Neuronal stem cell (in vitro differentiated cells): Measurements from ENCODE around the gene MBTPS1.
A peak's percentile ranks its signal among the peaks of the same experiment; 100 is the strongest.

Source experiments
- DNase-seq: peaks from one replicate; pipeline ENCODE4 v3.0.0-alpha.2; 2013; ENCODE audit warnings: low spot score
- H2AFZ ChIP-seq: one replicate; pipeline ENCODE4 v1.6.1; 2013; ENCODE audit warnings: mild to moderate bottlenecking, low read length, inconsistent platforms
- H2AK5ac ChIP-seq: 2 replicates; pipeline ENCODE4 v1.6.1; 2013; ENCODE audit warnings: low read depth, mild to moderate bottlenecking, inconsistent platforms, low read length, moderate library complexity, mixed read lengths
- H2BK120ac ChIP-seq: 2 replicates; pipeline ENCODE4 v1.6.1; 2013; ENCODE audit warnings: low read depth, mild to moderate bottlenecking, inconsistent platforms, low read length, moderate library complexity, mixed read lengths
- H2BK12ac ChIP-seq: one replicate; pipeline ENCODE4 v1.6.1; 2013; ENCODE audit warnings: low read length, inconsistent platforms
- H2BK15ac ChIP-seq: 2 replicates; pipeline ENCODE4 v1.6.1; 2013; ENCODE audit warnings: mild to moderate bottlenecking, low read length, inconsistent platforms, mixed read lengths
- H2BK5ac ChIP-seq: one replicate; pipeline ENCODE4 v1.6.1; 2013; ENCODE audit warnings: inconsistent platforms, mild to moderate bottlenecking, low read length, moderate library complexity
- H3K14ac ChIP-seq: one replicate; pipeline ENCODE4 v1.6.1; 2013; ENCODE audit warnings: low read length, inconsistent platforms
- H3K18ac ChIP-seq: 2 replicates; pipeline ENCODE4 v1.6.1; 2013; ENCODE audit warnings: low read length, inconsistent platforms
- H3K23ac ChIP-seq: 2 replicates; pipeline ENCODE4 v1.6.1; 2013; ENCODE audit warnings: low read depth, mild to moderate bottlenecking, mixed read lengths, low read length, inconsistent platforms; ENCODE audit not compliant: poor library complexity
- H3K27ac ChIP-seq: replicated peaks from 3 replicates; pipeline ENCODE4 v1.5.1; 2013; ENCODE audit warnings: low read length, inconsistent platforms
- H3K27me3 ChIP-seq, 3 experiments: 2 replicates each; pipeline ENCODE4 v1.6.1; 2013; ENCODE audit warnings: low read length in 3 of 3, mild to moderate bottlenecking in 2 of 3, inconsistent platforms in 1 of 3, low read depth in 1 of 3, mixed read lengths in 1 of 3, moderate library complexity in 1 of 3; ENCODE audit not compliant: control insufficient read depth in 3 of 3, insufficient read depth in 3 of 3
- H3K36me3 ChIP-seq, 2 donors: replicated peaks in 1 of 2; 2 replicates each; pipeline ENCODE4 v1.6.1; 2013; ENCODE audit warnings: low read length in 2 of 2; ENCODE audit not compliant: control insufficient read depth in 2 of 2, insufficient read depth in 2 of 2
- H3K4ac ChIP-seq: 2 replicates; pipeline ENCODE4 v1.6.1; 2013; ENCODE audit warnings: inconsistent platforms, mild to moderate bottlenecking, low read length, moderate library complexity
- H3K4me1 ChIP-seq, 2 donors: 1 replicate in 1 of 2; 2 replicates in 1 of 2; pipeline ENCODE4 v1.6.1; 2013; ENCODE audit warnings: low read length in 2 of 2, low read depth in 1 of 2; ENCODE audit not compliant: control insufficient read depth in 2 of 2, insufficient read depth in 1 of 2
- H3K4me2 ChIP-seq: one replicate; pipeline ENCODE4 v1.6.1; 2013; ENCODE audit warnings: mild to moderate bottlenecking, low read length, inconsistent platforms; ENCODE audit not compliant: insufficient read depth, poor library complexity, severe bottlenecking
- H3K4me3 ChIP-seq, 2 donors: 2 replicates each; pipeline ENCODE4 v1.5.1; 2013; ENCODE audit warnings: low read length in 2 of 2, mild to moderate bottlenecking in 2 of 2, inconsistent platforms in 1 of 2, moderate library complexity in 1 of 2
- H3K79me1 ChIP-seq: one replicate; pipeline ENCODE4 v1.6.1; 2013; ENCODE audit warnings: low read depth, mild to moderate bottlenecking, inconsistent platforms, low read length, moderate library complexity
- H3K9ac ChIP-seq: one replicate; pipeline ENCODE4 v1.6.1; 2013; ENCODE audit warnings: mild to moderate bottlenecking, low read depth, low read length, inconsistent platforms; ENCODE audit not compliant: poor library complexity
- H3K9me3 ChIP-seq, 2 donors: replicated peaks in 1 of 2; 2 replicates each; pipeline versions ENCODE3 to v1.6.1; 2013; ENCODE audit warnings: low read length in 2 of 2, mild to moderate bottlenecking in 2 of 2, inconsistent platforms in 1 of 2, low read depth in 1 of 2, mixed read lengths in 1 of 2, moderate library complexity in 1 of 2; ENCODE audit not compliant: control insufficient read depth in 2 of 2, insufficient read depth in 1 of 2
- H4K8ac ChIP-seq: one replicate; pipeline ENCODE4 v1.6.1; 2013; ENCODE audit warnings: low read depth, mild to moderate bottlenecking, inconsistent platforms, low read length, moderate library complexity
- H4K91ac ChIP-seq: one replicate; pipeline ENCODE4 v1.6.1; 2013; ENCODE audit warnings: low read length, low read depth, mild to moderate bottlenecking, inconsistent platforms; ENCODE audit not compliant: poor library complexity
- WGBS, 2 donors: extraction: QIAGEN DNeasy Blood & Tissue Kit; methylation state at CpG; one replicate each; pipeline ENCODE4 v1.1.7; 2013; ENCODE audit warnings: missing lambda C conversion rate in 2 of 2, mixed read lengths in 1 of 2; ENCODE audit not compliant: insufficient read length in 2 of 2, insufficient replicate concordance in 1 of 2; ENCODE audit errors: extremely low coverage in 2 of 2; 5-methylcytosine and 5-hydroxymethylcytosine counted together

Gene MBTPS1

DNA sequence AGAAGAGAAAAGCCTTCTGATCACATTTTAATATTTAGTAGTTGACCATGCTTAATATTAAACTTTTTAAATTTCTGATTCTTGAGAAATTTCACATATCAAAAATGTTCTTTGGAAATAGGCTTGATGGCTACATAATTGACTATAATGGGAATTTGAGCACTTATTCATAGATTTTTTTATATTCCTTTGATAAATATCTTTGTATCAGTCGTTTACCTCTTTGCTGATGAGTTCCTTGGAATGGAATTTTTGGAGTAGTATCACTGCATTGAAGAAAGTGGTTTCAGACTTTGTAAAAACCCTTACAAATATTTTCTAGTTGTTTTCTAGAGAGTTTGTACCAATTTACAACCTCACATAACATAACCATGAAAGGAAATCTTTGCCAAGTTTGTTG, 43.1 kb upstream of the MBTPS1 start:
- no peaks in the 10 kb centered on the region for H3K36me3 ChIP-seq
- WGBS, 2 donors: no CpG with 5 or more reads among the region's 1 CpG
- no peak overlapping the region for H2BK12ac ChIP-seq
- no peak overlapping the region for H3K14ac ChIP-seq
- no peak overlapping the region for H3K4me2 ChIP-seq
- H3K9me3 ChIP-seq: no peaks in the 10 kb centered on the region
- H2BK15ac ChIP-seq: no peak overlapping the region
- H4K8ac ChIP-seq: no peak overlapping the region
- H4K91ac ChIP-seq: no peak overlapping the region
- no peak overlapping the region for H2AFZ ChIP-seq
- no peak for DNase-seq
- no peak overlapping the region for H3K9ac ChIP-seq
- peaks cover 0 to 32% (median 0%) of the 10 kb centered on the region in 3 experiments for H3K27me3 ChIP-seq
- H2BK5ac ChIP-seq: no peak overlapping the region
- no peaks in the 10 kb centered on the region for H3K4me1 ChIP-seq
- H2AK5ac ChIP-seq: no peak overlapping the region
- H3K23ac ChIP-seq: no peak overlapping the region
- no peak overlapping the region for H3K27ac ChIP-seq
- no peak overlapping the region for H2BK120ac ChIP-seq
- no peak overlapping the region for H3K4me3 ChIP-seq
- H3K4ac ChIP-seq: no peak overlapping the region
- H3K18ac ChIP-seq: no peak overlapping the region
- no peaks in the 10 kb centered on the region for H3K79me1 ChIP-seq

DNA sequence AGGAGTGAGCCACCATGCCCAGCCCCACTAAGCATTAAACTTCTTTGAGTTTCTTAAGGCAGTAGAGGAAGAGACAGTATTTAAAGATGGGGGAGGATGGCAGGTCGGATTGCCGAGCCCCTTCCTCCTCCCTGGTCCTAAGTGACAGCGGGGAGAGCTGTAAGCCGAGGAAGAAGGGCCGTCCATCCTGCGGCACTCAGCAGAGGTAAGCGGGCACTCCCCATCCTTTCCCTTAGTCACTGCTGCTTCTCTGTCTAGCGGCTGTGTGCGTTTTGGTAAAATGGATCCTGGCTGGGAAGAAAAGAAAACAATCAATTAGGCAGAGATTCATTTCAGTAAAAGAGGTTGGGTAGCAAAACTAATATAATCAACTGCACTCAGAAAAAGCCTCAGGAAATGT, 42.3 kb upstream of the MBTPS1 start:
- H4K8ac ChIP-seq: no peak overlapping the region
- peaks cover 0 to 27% (median 0%) of the 10 kb centered on the region in 3 experiments for H3K27me3 ChIP-seq
- no peaks in the 10 kb centered on the region for H3K36me3 ChIP-seq
- no peaks in the 10 kb centered on the region for H3K4me1 ChIP-seq
- no peak for DNase-seq
- H3K9ac ChIP-seq: no peak overlapping the region
- no peak overlapping the region for H3K23ac ChIP-seq
- no peak overlapping the region for H3K27ac ChIP-seq
- no peak overlapping the region for H2BK15ac ChIP-seq
- no peak overlapping the region for H4K91ac ChIP-seq
- H3K14ac ChIP-seq: no peak overlapping the region
- H2AK5ac ChIP-seq: no peak overlapping the region
- peak overlapping the region; percentile 65 for H2AFZ ChIP-seq
- no peak overlapping the region for H3K4me2 ChIP-seq
- H2BK12ac ChIP-seq: no peak overlapping the region
- H3K4me3 ChIP-seq: no peak overlapping the region
- no peak overlapping the region for H2BK5ac ChIP-seq
- H3K4ac ChIP-seq: no peak overlapping the region
- no peak overlapping the region for H3K18ac ChIP-seq
- no peaks in the 10 kb centered on the region for H3K79me1 ChIP-seq
- no peaks in the 10 kb centered on the region for H3K9me3 ChIP-seq
- no peak overlapping the region for H2BK120ac ChIP-seq
- no CpG with 5 or more reads among the region's 9 CpGs for WGBS, 2 donors

DNA sequence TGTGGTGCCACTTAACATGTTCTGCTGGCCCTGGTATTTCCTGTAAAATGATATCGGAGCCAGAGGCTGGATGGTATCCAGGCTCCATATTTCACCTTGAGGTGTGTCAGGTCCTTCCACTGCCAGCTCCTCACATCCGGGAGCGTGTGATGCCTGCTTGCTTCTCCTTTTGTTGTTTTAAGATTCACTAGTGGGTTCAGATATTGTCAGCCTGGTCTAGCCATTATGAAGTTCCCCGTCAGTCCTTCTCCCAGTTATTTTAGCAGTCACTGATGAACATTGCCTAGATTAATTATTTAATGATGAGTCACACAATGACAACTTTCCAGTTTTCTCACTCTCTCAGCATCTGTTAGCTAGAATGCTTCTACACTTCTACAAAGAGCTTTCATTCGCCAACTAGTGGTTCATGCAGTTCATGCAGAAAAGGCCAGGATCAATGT, 39.6 kb upstream of the MBTPS1 start:
- no peak overlapping the region for H3K14ac ChIP-seq
- H2BK120ac ChIP-seq: no peak overlapping the region
- no peak overlapping the region for H3K18ac ChIP-seq
- no peak overlapping the region for H4K8ac ChIP-seq
- no peaks in the 10 kb centered on the region for H3K9me3 ChIP-seq
- H2BK15ac ChIP-seq: no peak overlapping the region
- H3K4me1 ChIP-seq: no peaks in the 10 kb centered on the region
- no peaks in the 10 kb centered on the region for H3K79me1 ChIP-seq
- no peak overlapping the region for H2AK5ac ChIP-seq
- H2BK5ac ChIP-seq: no peak overlapping the region
- H3K4me2 ChIP-seq: no peak overlapping the region
- no peak overlapping the region for H3K23ac ChIP-seq
- no peak overlapping the region for H3K27ac ChIP-seq
- no peak overlapping the region for H3K4ac ChIP-seq
- no peak overlapping the region for H2BK12ac ChIP-seq
- no peak overlapping the region for H4K91ac ChIP-seq
- no peak overlapping the region for H3K4me3 ChIP-seq
- peaks cover 0 to 34% (median 0%) of the 10 kb centered on the region in 3 experiments for H3K27me3 ChIP-seq
- no peaks in the 10 kb centered on the region for H3K36me3 ChIP-seq
- H2AFZ ChIP-seq: no peak overlapping the region
- DNase-seq: no peak
- WGBS, 2 donors: no CpG with 5 or more reads among the region's 5 CpGs
- H3K9ac ChIP-seq: no peak overlapping the region

DNA sequence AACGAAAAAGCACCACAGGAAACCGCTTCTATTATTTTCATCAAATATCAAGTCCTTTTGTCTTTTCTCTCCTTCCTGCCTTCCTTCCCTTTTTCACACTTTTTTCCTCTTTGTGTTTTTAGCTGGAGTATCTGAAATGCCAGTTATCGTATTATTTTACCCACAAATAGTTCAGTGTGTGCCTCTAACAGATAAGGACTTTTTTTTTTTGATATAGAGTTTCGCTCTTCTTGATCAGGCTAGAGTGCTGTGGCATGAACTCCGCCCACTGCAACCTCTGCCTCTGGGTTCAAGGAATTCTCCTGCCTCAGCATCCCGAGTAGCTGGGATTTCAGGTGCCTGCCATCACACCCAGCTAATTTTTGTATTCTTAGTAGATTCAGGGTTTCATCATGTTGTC, 39.0 kb upstream of the MBTPS1 start:
- no peak overlapping the region for H2AFZ ChIP-seq
- no peak for DNase-seq
- no peak overlapping the region for H2BK5ac ChIP-seq
- no peaks in the 10 kb centered on the region for H3K9me3 ChIP-seq
- H3K23ac ChIP-seq: no peak overlapping the region
- no peak overlapping the region for H2BK15ac ChIP-seq
- no peak overlapping the region for H3K14ac ChIP-seq
- no peak overlapping the region for H2BK12ac ChIP-seq
- H3K4me3 ChIP-seq: no peak overlapping the region
- no peak overlapping the region for H3K4me2 ChIP-seq
- H2BK120ac ChIP-seq: no peak overlapping the region
- WGBS, 2 donors: no CpG with 5 or more reads among the region's 6 CpGs
- no peak overlapping the region for H3K9ac ChIP-seq
- no peaks in the 10 kb centered on the region for H3K36me3 ChIP-seq
- no peak overlapping the region for H3K4ac ChIP-seq
- H4K8ac ChIP-seq: no peak overlapping the region
- H3K18ac ChIP-seq: no peak overlapping the region
- no peak overlapping the region for H3K27ac ChIP-seq
- H4K91ac ChIP-seq: no peak overlapping the region
- no peak overlapping the region for H2AK5ac ChIP-seq
- H3K4me1 ChIP-seq: no peaks in the 10 kb centered on the region
- peaks cover 0 to 36% (median 0%) of the 10 kb centered on the region in 3 experiments for H3K27me3 ChIP-seq
- H3K79me1 ChIP-seq: no peaks in the 10 kb centered on the region
